ENCODE data around the gene ME1.
A peak's percentile ranks its signal among the peaks of the same experiment; 100 is the strongest.
"Not testable (repeated sequence)": the region's sequence is repeated elsewhere in the genome, so short reads cannot be mapped to it uniquely, and the experiment has no call there.

The ME1 gene

DNA sequence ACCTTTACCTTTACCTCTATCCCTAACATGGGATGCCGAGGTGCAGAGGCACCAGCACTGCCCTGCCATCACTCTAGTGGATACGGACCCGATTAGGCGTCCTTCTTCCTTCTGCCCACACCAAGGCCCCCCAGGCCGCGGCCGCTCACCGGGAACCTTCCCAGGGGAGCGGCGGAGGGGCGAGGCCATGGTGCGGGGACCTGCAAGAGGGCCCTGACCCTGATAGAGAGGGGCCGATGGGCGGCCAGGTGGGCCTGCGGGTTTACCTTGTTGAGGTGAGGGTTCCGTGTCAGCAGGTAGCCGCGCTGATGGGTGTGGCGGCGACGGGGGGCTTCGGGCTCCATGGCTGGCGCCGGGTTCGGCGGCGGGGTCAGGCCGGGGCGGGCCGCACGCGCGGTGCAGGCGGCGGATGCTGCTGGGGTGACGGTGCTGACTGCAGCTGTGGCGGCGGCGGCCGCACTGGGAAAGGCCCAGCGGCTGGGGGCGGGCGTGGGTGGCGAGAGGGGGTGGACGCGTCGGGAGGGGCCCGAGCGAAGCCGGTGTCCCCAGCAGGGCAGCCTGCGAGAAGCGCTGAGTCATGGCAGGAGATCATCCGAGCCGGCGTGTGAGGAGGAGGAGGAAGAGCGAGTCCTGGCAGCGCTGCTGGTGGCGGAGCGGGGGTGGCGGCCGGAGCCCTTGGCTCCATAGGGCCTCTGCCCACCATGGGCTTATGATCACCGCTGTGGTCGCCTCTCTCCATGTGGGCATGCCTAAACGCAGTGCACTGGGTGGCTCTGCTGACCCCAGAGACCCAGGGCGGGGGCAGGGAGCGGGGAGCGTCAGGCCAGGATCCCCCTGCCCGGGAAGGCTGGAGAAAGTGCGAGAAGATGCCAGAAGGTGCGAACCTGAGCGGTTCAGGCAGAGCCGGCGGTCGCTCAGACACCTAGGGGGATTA is at the start of gene ME1:
Gene ME1 (minus strand): TSS at position 441 of the 934 bp plus-strand sequence. CDS start 97 bp downstream, at position 344.
- DNase-seq (ENCODE audit: low read depth), result peak; percentile 87

DNA sequence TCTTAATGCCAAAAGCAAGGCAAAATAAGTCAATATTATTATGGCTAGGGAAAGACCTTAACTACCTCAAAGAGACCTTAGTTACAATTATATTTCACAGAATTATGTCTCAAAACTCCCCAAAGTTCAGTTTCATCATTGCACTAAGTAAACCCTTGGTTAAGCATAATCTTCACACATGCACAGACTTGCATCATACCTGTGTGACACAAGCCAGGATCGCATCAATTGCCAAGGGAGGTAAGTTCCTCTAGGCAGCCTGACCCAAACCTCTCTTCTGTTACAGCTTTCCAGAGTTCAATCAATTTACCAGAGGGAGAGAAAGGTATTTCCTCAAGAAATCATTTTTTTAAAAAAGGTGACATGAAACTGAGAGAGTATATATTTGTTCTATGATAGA is 49.6 kb upstream of the ME1 start:
- no peak for DNase-seq (ENCODE audit: low read depth)

DNA sequence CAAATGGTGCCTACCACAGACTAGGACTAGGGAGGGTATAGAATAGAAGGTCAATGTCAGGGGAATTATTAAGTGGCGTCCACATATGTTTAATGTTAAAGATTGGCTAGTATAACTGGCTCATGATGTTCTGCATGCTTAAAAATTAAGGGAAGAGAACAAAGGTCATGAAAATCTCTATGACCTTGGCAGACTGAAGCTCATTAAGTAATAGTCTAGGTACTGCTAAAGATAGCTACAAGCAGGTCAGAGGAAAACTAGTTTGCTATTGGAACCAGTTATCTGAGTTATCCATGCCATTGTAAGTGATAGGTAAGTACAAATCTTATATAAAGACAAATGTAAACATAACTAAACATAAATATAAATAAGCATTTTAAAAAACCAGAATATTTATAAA is 48.5 kb upstream of the ME1 start:
- DNase-seq (ENCODE audit: low read depth), result no peak

DNA sequence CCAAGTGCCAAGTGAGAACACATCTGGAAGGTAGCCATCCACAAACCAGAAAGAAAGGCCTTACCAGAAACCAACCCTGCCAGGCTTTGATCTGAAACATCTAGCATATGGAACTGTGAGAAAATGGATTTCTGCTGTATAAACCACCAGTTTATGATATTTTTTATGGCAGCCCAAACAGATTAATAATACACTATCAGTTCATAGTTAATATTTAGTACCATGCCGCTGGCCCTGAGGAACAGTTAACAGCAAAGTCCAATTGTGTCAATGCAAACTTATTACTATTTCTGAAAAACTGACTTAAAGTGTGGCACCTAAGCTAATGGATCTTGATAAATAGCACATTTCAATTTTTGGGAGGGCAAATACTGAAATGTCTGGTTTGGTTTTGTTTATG is 46.1 kb upstream of the ME1 start:
- DNase-seq (ENCODE audit: low read depth), result no peak

DNA sequence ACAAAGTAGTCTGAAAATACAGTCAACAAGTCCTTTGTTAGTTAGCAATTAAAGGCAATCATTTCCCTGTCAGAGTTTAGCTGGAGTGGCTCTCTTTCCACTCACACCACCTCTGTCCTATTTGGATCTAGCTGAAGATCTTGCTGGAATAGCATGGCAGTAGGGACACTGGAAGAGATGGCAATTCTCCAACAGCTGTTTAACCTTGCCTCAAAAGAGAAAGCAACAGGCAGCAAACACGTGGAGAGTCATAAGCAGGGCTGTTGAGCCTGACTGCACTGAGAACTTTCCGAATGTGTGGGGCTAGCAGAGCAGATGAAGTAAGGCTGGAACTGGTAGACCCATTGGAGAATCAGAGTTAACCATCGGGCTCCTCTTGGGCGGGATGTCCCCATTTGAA is 43.5 kb upstream of the ME1 start:
- peak; percentile 18 for DNase-seq (ENCODE audit: low read depth)

DNA sequence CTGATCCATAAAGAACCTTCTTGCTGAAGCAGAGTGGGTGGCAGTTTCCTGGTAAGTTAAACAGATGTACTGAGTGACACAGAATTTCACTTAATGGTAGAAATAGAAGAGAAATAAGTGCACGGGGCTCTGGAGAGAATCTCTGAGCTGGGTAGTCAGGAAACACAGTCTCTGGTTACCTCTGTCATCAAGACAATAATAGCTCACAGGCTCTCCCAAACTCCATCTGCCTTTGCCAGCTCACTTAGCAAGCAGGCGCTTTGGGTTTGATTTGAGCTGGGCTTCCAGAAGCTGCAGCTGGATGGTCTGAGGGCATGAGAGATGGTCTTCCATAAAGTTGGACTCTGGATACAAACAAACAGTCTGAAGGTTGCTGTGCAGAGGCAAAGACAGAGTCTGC is 41.9 kb upstream of the ME1 start:
- DNase-seq (ENCODE audit: low read depth), result no peak

DNA sequence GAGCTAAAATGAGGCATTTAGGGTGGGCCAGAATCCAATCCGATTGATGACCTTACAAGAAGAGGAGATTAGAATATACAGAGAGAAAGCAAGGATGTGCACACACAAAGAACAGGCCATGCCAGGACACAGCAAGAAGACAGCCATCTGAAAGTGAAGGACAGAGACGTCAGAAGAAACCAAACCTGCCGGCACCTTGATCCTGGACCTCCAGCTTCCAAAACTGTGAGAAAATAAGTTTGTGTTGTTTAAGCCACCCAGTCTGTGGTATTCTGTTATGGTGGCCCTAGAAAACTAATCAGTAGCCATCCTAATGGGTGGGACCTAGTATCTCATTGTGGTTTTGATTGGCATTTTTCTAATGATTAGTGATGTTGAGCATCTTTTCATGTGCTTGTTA is 39.7 kb upstream of the ME1 start:
- no peak for DNase-seq (ENCODE audit: low read depth)

DNA sequence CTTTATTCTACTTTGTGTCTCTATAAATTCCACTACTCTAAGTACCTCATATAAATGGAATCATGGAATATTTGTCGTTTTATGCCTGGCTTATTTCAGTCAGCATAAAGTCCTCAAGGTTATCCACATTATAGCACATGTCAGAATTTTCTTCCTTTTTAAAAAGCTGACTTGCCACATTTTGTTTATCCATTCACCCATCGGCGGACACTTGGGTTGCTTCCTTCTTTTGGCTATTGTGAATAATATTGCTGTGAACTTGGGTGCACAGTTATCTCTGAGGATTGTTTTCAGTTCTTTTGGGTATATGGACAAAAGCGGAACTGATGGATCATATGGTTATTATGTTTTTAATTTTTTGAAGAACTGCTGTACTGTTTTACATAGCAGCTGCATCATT is 39.1 kb upstream of the ME1 start:
- DNase-seq (ENCODE audit: low read depth), result no peak

DNA sequence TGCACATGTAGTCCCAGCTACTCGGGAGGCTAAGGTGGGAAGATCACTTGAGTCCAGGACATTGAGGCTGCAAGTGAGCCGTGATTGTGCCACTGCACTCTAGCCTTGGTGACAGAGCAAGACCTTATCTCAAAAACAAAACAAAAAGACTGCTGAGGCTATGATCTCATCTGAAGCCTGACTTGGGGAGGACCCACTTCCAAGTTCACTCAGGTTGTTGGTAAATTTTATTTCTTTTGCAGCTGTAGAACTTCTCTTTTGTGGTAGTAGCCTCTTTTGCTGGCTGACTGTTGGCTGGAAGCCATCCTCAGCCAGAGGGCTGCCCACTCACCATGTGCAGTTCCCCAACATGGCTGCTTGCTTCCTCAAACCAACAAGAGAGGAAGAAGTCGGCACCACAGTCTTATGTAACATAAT is 36.8 kb upstream of the ME1 start:
- DNase-seq (ENCODE audit: low read depth), result no peak

DNA sequence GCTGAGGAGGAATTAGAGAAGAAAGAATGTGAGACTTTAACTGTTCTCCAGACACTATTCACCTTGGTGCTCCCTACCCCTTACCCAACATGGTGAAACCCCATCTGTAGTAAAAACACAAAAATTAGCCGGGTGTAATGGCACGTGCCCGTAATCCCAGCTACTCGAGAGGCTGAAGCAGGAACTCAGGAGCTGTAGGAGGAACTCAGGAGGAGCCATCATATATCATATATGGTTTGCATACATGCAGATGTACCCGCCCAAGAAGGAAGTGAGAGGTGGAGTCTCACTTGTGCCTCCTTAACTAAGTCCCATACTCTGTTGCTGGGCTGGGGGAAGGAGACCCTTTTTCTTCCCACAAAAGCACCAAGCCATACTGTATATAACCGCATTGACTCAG is 35.5 kb upstream of the ME1 start:
- DNase-seq (ENCODE audit: low read depth), result no peak

DNA sequence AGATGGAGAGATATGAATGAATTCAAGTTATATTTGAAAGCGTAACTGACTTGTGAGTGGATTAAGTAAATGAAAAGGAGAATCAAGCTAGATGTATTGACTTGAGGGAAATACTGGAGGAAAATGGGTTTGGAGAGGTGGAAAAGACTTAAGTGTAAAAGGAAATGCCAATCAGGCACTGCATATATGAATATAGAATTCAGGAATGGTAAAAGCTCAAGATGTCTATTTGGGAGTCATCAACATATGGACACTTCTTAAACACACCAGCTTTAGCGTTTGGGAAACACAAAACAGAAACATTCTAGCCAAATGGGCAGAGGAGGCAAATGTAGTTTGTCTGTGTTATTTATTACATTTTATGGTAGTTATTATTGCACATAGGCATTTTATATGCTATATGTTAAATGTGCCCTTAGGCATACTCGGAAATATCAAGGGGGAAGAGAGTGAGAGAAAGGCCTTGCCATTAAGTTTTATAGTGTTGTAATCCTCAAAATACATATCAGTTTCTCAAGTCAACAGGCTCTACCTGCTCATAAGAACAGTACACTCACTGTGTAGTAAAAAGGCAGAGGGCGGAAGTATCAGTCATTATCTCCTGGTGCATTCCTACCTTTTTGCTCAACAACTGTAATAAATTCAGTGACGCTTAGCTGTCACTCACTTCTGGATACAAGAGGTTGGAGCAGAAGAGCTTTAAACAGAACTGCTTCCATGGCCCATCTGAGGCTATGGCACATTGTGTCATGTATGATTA is 33.7 kb upstream of the ME1 start:
- DNase-seq (ENCODE audit: low read depth), result no peak

DNA sequence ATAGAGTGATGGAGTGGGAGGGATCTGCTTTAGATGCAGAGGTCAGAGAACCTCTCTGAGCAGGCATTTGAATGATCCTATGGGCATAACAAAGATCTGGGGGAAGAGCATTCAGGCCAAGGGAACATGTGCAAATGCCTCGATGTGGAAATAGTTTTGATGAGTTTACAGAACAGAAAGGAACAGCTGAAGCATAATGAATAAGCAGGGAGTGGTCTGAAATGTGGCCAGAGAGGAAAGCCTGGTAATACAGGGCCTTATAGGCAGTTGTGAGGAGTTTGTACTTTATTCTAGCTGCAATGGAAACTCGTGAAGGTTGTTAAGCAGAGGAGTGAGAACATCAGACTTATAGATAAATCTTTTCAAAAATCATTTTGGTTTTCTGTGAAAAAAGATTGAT is 33.0 kb upstream of the ME1 start:
- peak; percentile 50 for DNase-seq (ENCODE audit: low read depth)

DNA sequence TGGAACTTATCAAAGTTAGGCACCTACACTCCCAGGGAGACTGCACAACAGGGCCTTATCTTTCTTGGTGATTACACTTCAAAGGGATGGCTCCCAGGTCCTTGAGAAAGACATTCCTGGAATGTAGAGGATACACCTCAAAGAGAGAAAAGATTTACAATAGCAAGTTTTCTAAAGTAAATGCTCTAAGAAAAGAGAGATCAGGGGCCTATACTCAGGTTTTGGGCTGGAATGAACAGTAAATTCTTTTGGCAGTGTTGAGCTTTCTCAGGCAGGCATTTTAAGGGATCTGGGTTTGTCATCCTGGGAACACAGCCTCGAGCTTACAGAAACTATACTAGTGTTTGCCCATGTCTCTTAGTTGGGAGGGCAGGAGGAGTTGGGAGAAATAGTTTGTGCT is 31.7 kb upstream of the ME1 start:
- DNase-seq (ENCODE audit: low read depth), result no peak

DNA sequence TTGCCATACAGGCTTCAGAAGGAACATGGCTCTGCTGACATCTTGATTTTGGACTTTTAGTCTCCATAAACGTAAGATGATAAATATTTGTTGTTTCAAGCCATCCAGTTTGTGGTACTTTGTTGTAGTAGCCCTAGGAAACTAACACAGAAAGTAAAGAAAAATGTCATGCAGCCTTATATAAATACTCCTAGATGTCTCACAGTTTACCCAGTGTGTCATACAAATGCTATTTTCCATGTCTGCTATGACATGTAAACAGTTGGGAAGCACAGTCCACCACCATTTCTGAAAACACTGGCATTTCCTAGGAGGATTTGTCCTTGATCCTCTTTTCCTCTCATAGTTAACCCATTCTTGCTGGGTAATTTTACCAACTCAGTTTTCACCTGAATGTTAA is 30.6 kb upstream of the ME1 start:
- peak; percentile 5 for DNase-seq (ENCODE audit: low read depth)

DNA sequence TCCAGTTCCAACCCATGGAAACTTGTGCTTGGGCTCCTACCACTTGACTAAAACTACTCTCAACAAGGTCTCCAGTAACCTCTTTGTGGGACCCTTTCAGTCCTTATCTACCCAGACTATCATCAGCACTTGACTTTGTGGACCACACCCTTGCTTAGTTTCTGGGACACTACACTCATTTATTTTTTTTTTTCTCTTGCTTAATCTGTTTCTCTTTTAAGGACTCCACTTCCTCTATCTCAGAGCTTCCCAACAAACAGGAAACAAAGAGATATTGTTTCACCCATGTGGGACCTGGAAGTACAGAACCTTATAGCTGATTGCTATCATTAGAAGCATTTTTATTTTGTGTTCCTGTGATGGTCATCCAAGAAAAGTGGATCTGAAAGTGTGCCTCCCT is 28.8 kb upstream of the ME1 start:
- DNase-seq (ENCODE audit: low read depth), result no peak

DNA sequence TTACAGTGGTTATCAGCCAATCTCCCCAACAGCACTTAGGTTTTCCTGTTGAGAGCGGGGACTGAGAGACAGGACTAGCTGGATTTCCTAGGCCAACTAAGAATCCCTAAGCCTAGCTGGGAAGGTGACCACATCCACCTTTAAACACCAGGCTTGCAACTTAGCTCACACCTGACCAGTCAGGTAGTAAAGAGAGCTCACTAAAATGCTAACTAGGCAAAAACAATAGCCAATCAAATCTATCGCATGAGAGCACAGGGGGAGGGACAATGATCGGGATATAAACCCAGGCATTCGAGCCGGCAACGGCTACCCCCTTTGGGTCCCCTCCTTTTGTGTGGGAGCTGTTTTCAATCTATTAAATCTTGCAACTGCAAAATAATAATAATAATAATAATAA is 19.2 kb upstream of the ME1 start:
- not testable (repeated sequence) for DNase-seq (ENCODE audit: low read depth)

DNA sequence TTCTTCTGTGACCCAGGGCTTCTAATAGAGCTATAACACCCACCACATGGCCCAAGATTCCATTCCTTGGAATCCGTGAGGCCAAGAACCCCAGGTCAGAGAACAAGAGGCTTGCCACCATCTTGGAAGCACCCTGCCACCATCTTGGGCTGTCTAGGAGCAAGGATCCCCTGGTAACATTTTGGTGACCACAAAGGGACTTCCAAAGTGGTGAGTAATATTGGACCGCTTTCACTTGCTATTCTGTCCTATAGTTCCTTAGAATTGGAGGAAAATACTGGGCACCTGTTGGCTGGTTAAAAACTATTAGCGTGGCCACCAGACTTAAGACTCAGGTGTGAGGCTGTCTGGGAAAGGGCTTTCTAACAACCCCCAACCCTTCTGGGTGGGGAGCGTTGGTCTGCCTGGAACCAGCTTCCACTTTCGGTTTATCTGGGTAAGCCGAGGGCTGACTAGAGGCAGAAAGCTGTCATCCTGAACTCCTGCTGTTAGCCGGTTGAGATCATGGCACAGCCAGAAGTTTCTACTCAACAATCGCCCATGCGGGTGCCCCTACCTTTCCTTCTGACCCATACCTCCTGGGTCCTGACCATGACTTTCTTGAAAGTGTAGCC is 13.3 kb upstream of the ME1 start:
- DNase-seq (ENCODE audit: low read depth), result not testable (repeated sequence)

DNA sequence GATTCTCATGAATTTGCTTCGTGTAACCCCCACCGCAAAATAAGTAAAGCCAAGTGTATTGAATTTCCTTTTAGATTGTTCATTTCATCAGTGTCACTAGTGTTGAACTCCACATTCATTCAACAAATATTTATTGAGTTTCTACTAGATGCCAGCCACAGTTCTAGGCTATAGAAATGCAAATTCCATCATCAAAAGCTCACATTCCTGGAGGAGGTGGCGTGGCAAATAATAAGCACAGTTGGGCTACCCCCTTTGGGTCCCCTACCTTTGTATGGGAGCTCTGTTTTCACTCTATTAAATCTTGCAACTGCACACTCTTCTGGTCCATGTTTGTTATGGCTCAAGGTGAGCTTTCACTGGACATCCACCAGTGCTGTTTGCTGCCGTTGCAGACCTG is 12.7 kb upstream of the ME1 start:
- no peak for DNase-seq (ENCODE audit: low read depth)

DNA sequence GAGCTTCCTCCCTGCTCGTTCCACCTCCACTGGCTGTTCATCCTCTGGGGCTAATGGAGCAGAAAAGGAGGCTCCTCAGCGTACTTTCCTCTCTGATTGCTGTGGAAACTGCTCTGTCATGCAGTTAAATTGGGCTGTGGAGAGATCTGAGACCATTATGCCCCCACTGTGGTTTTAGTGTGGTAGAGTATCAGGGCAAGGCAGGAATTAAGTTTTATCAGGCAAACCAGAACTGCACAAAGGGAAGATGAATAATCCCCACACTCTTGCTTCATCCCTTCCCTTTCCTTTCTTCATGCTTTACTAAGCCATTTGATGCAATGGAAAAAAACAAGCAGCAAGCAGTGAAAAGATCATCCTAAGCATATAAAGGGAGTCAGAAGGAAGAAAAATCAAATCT is 11.9 kb upstream of the ME1 start:
- DNase-seq (ENCODE audit: low read depth), result peak; percentile 81

DNA sequence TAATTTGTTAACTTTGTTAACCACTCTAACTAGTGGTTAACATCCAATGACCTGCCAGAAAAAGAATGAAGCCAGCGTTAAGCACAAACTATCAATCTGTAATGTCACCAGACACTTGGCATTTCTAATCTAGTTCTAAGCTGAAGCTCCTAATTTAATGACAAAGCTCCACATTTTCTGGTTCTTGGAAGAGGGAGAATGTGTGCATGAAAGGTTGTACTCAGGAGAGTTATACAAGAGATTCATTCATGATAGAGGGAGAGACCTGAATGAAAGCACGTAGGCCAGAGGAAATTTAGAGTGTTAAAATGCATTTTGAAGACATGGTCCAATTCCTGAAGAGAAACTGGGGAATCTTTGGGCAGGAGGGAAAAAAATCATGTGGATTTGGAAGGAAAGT is 8.3 kb upstream of the ME1 start:
- DNase-seq (ENCODE audit: low read depth), result no peak

DNA sequence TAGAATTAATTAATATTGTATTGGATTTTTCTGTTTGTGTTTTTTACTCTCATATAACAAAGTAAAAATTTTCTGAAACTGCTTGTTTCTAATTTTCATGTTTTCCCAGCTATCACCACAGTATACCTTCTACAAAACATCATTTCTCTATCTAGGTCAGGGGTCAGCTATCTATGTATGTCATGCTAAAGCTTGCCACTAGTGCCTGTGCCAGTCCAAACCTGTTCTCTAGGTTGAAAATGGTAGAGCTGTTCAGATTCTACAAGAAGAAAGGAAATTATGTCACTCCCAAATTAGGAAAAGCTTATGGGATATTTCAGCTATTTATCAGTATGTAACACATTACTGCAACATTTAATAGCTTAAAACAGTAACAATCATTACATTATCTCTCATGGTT is 5.8 kb upstream of the ME1 start:
- DNase-seq (ENCODE audit: low read depth), result no peak

DNA sequence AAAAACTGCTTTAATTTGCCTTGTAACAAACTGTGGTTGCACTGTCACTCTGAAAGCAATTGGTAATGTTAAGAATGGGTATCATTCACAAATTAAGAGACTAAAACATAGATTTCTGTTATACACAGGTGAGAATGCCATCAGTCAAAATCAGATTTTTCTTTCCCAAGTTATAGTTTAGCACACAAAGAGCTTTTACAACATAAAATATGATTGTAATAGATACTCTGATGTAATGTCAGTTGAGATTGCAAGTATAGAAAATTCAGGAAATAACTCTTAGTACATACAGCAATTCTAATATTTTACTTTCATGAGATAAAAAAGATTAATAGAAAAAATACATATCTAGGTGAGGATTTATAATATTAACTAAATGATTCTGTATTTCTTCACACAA is 2.3 kb upstream of the ME1 start:
- DNase-seq (ENCODE audit: low read depth), result no peak

DNA sequence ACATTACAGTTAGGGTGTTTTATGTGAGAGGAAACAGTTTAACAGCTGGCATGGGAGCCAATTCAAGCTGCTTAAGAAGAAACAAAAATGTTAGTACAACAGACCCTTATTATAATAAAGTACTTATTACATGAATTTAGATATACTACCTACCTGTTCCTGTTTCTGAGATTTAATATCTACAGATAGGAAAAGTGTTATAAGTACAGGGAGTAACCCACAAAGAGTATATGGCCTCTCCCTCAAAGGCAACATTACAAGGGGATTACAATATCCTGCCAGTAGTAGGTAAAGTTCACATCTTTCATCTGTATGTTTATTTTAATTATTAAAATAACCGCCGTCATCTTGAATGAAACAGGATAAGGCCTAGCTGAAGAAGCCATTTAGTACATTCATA is 1.8 kb upstream of the ME1 start:
- peak; percentile 18 for DNase-seq (ENCODE audit: low read depth)

All from iris pigment epithelial cell (primary cell).